AG09319 (cell line): Measurements from ENCODE around the gene FNDC5.
"Not testable (repeated sequence)": the region's sequence is repeated elsewhere in the genome, so short reads cannot be mapped to it uniquely, and the experiment has no call there.

ENCODE experiments used
- DNase-seq: peaks from one replicate; pipeline ENCODE4 v3.0.0-alpha.2; 2010; ENCODE audit warnings: low read depth; ENCODE audit errors: extremely low read depth
- CTCF ChIP-seq: IDR thresholded peaks from 2 replicates; pipeline ENCODE4 v1.5.1; 2011; ENCODE audit warnings: low read depth, mild to moderate bottlenecking, inconsistent platforms, low read length, moderate library complexity

The FNDC5 gene

GRCh38 chr1:32907435-32907834, 36.7 kb upstream of the FNDC5 start:
- DNase-seq: no peak

DNA sequence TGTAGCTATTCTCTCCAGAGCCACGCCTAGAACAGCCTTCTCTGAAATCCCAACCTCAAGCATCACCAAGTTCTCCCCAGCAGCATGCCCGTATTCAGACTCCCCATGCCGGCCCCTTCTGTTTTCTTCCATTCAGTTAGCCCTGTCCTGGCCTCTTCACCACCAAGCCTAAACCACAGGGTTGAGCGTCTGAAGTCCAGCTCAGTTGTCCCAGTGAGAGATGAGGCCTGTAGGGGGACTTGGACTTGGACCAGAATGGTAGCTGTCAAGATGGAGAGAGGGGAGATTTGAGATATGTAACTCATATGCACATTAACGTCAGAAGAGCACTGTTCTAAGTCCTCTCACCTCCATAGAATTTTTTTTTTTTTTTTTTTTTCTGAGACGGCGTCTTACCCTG, 35.9 kb upstream of the FNDC5 start:
- TF ChIP-seq CTCF: no peak
- no peak for DNase-seq

More at GRCh38 chr1:32907435-32907834, 36.7 kb upstream of the FNDC5 start:
- no peak for TF ChIP-seq CTCF

DNA sequence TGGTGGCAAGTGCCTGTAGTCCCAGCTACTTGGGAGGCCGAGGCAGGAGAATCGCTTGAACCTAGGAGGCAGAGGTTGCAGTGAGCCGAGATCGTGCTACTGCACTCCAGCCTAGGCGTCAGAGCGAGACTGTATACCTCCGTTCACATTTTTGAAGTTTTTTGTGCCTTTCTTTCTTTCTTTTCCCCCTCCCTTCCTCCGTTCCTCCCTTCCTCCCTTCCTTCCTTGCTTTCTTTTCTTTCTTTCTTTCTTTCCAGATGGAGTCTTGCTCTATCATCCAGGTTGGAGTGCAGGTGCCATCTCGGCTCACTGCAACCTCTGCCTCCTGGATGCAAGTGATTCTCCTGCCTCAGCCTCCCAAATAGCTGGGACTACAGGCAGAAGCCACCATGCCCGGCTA, 34.9 kb upstream of the FNDC5 start:
- not testable (repeated sequence) for DNase-seq

DNA sequence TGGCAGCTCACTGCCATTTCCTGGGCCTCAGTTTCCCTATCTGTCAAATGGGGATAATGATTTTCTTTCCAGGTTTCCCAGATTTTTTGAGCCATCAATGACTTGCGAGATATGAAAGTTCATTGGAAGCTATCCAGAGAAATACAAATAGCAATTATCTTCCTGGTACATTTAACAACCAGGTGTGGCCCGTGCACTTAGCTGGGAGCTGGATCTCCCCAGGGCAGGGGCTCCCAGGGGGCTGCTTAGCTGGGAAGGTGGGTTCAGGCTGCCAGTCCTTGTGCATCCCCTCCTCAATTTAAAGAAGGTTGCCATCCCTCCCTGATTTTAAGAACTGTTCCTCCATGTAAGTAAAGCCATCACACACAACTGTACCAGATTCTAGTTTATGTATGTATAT, 34.1 kb upstream of the FNDC5 start:
- no peak for DNase-seq

GRCh38 chr1:32903991-32904785, 33.5 kb upstream of the FNDC5 start:
- TF ChIP-seq CTCF: no peak
- DNase-seq: no peak

More for the DNA sequence above, 34.1 kb upstream of the FNDC5 start:
- TF ChIP-seq CTCF: no peak

DNA sequence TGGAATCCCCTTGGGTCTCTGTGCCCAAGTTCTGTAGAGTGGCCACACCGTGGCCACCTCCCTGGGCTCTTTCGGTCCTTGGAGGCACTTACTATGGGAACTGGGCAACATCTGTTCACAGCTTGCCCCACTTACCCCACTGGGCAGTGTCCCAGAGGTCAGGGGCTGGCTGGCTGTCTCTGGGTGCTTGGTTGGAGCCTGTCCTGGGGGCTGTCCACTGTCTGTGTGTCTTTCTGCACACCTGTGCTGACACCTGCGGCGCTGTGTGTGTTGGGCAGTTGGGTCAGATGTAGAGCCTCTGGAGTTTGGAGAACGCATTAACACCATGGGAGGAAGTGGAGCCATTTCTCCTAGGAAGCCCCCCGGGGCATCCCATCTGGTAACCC, 31.8 kb upstream of the FNDC5 start:
- DNase-seq: no peak
- no peak for TF ChIP-seq CTCF

DNA sequence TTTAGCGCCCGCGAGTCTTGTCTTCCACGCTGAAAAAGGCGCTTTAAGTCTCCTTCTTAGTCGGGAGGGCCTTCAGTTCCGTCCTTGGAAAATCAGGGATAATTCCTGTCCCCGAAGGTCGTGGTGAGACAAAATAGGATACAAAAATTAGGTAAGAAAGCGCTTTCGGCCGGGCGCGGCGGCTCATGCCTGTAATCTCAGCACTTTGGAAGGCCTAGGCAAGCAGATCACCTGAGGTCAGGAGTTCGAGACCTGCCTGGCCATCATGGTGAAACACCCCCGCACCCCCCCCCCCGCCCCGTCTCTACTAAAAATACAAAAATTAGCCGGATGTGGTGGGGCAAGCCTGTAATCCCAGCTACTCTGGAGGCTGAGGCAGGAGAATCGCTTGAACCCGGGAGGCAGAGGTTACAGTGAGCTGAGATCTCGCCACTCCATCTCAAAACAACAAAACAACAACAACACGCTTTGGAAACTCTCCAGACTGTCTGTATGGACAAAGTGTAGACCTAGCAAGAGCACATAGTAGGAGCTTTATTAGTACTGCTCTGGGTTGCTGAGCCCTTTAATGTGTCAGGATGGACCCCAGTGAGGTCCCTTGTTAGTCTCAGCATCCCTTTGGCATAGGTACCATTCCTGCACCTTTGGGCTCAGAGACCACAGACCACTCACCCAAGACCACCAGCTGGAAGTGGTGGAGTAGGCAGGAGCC, 31.3 kb upstream of the FNDC5 start:
- DNase-seq: no peak

More for the DNA sequence above, 31.3 kb upstream of the FNDC5 start:
- TF ChIP-seq CTCF: no peak
